Hypothalamus (tissue), 51 donors: Measurements from ENCODE around the gene ARHGAP10.

Source experiments
- DNase-seq, 51 donors: peaks; one replicate each; lab custom pipeline; 2025; lab: John Stamatoyannopoulos, UW

ARHGAP10 gene

GRCh38 chr4:147730333-147730732 lies 1.6 kb upstream of the ARHGAP10 start:
- DNase-seq, result no peak

GRCh38 chr4:147732518-147733235 lies 789 bp downstream of the ARHGAP10 start:
- peak in 9 of 51 donors; percentile 2 to 38 (median 16) for DNase-seq

GRCh38 chr4:147733716-147734344 lies 1.9 kb downstream of the ARHGAP10 start:
- DNase-seq, result no peak

- no peak for DNase-seq
Observed at GRCh38 chr4:147734496-147734895, 2.6 kb downstream of the ARHGAP10 start.

- DNase-seq, result no peak
Observed at GRCh38 chr4:147735413-147736301, 3.8 kb downstream of the ARHGAP10 start.

- DNase-seq, result no peak
Observed at GRCh38 chr4:147736458-147736857, 4.6 kb downstream of the ARHGAP10 start.

- no peak for DNase-seq
Observed at GRCh38 chr4:147737623-147738022, 5.7 kb downstream of the ARHGAP10 start.

- no peak for DNase-seq
Observed at GRCh38 chr4:147739239-147739823, 7.4 kb downstream of the ARHGAP10 start.

- DNase-seq, result no peak
Observed at GRCh38 chr4:147740176-147740575, 8.3 kb downstream of the ARHGAP10 start.

- DNase-seq, result no peak
Observed at GRCh38 chr4:147741190-147741788, 9.4 kb downstream of the ARHGAP10 start.

GRCh38 chr4:147747787-147748454 lies 16.0 kb downstream of the ARHGAP10 start:
- DNase-seq, result no peak

- DNase-seq, result no peak
Observed at GRCh38 chr4:147749811-147750321, 18.0 kb downstream of the ARHGAP10 start.

- no peak for DNase-seq
Observed at GRCh38 chr4:147753047-147753446, 21.2 kb downstream of the ARHGAP10 start.

GRCh38 chr4:147754037-147754445 lies 22.2 kb downstream of the ARHGAP10 start:
- no peak for DNase-seq

GRCh38 chr4:147755561-147756295 lies 23.8 kb downstream of the ARHGAP10 start:
- DNase-seq, result no peak

GRCh38 chr4:147756417-147756816 lies 24.5 kb downstream of the ARHGAP10 start:
- DNase-seq, result no peak

GRCh38 chr4:147760176-147760575 lies 28.3 kb downstream of the ARHGAP10 start:
- no peak for DNase-seq

GRCh38 chr4:147760695-147761094 lies 28.8 kb downstream of the ARHGAP10 start:
- DNase-seq, result peak in 7 of 51 donors; percentile 0 to 23 (median 1)
